ENCODE measurements around the gene SLC7A6.
"Not testable (repeated sequence)": the region's sequence is repeated elsewhere in the genome, so short reads cannot be mapped to it uniquely, and the experiment has no call there.

The SLC7A6 gene

GRCh38 chr16:68281368-68282063 lies 17.2 kb downstream of the SLC7A6 start:
- ATAC-seq, result peak; percentile 77
- DNase-seq, result no peak
- Mint-ChIP-seq H3K27me3 (no peaks in the 10 kb centered on the region), H3K9me3 (no peaks in the 10 kb centered on the region), H3K27ac (peak overlapping the region; percentile 27 to 79), H3K4me3 (peak overlapping the region; percentile 21 to 53), H3K4me1 (peaks cover 74% of the 10 kb centered on the region)

- no peak for DNase-seq
- no peaks in the 10 kb centered on the region for H3K9me3 Mint-ChIP-seq
- H3K4me3 Mint-ChIP-seq, result peak overlapping the region in 1 of 2 donors; percentile 53
Measured at GRCh38 chr16:68282064-68282452, 17.7 kb downstream of the SLC7A6 start.

GRCh38 chr16:68283346-68283745 lies 19.0 kb downstream of the SLC7A6 start:
- Mint-ChIP-seq H3K4me3 (peak overlapping the region; percentile 68 to 79), H3K27ac (peak overlapping the region; percentile 90 to 93), H3K9me3 (no peaks in the 10 kb centered on the region), H3K4me1 (peaks cover 91% of the 10 kb centered on the region), H3K27me3 (no peaks in the 10 kb centered on the region)
- no peak for DNase-seq
- no peak for ATAC-seq

More at GRCh38 chr16:68282064-68282452, 17.7 kb downstream of the SLC7A6 start:
- peaks cover 78% of the 10 kb centered on the region for H3K4me1 Mint-ChIP-seq
- no peaks in the 10 kb centered on the region for H3K27me3 Mint-ChIP-seq
- H3K27ac Mint-ChIP-seq, result peak overlapping the region; percentile 27 to 79
- no peak for ATAC-seq

DNA sequence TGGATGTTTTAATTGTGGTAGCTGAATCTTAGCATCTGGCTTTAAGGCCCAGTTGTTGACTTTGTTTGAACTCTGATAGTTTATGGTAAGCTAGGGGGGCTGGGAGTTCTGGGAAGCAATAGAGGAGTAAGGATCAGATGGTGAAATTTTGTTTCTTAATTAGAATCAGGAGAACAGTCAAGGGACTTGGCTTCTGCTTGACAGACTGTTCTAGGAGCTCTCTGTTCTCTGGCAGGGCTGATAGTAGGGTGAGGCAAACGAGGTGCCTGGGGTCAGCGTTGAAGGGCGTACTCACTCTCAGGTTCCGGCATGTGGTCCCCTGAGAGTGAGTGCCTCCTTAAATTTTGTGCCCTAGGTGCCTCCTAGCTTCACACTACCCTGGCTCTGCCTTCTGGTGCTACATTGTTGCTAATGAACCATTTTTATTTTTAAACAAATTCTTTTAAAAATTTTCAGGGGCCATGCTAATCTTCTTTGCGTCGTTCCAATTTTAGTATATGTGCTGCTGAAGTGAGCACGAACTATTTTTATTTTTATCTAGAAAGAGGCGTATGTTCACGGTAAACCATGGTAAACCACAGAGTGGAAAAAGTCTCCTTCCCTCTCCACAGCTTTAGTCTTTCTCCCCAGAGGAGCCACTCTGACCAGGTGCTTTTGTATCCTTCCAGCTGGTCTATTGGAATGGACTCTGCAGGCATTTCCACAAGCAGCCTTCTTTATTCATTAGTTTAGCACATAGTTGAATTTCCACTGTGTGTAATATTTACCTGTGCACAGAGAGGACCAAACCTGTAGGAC lies 19.7 kb downstream of the SLC7A6 start:
- DNase-seq (no peak), ATAC-seq (peak; percentile 61)
- Mint-ChIP-seq H3K27ac (peak overlapping the region; percentile 90 to 93), H3K9me3 (no peaks in the 10 kb centered on the region), H3K4me3 (peak overlapping the region; percentile 68 to 79), H3K4me1 (peaks cover 98% of the 10 kb centered on the region), H3K27me3 (no peaks in the 10 kb centered on the region)

- DNase-seq, result no peak
- H3K9me3 Mint-ChIP-seq, result no peaks in the 10 kb centered on the region
- H3K4me3 Mint-ChIP-seq, result peak overlapping the region; percentile 68 to 79
Measured at GRCh38 chr16:68284847-68285246, 20.5 kb downstream of the SLC7A6 start.

GRCh38 chr16:68285683-68286082 lies 21.4 kb downstream of the SLC7A6 start:
- Mint-ChIP-seq H3K27me3 (no peaks in the 10 kb centered on the region), H3K4me3 (peak overlapping the region; percentile 72 to 82), H3K4me1 (peaks cover 100% of the 10 kb centered on the region), H3K9me3 (no peaks in the 10 kb centered on the region), H3K27ac (peak overlapping the region; percentile 38 to 90)
- DNase-seq, result no peak
- ATAC-seq, result no peak

More at GRCh38 chr16:68284847-68285246, 20.5 kb downstream of the SLC7A6 start:
- no peak for ATAC-seq
- Mint-ChIP-seq H3K4me1 (peaks cover 98% of the 10 kb centered on the region), H3K27me3 (no peaks in the 10 kb centered on the region), H3K27ac (peak overlapping the region; percentile 49 to 90)

DNA sequence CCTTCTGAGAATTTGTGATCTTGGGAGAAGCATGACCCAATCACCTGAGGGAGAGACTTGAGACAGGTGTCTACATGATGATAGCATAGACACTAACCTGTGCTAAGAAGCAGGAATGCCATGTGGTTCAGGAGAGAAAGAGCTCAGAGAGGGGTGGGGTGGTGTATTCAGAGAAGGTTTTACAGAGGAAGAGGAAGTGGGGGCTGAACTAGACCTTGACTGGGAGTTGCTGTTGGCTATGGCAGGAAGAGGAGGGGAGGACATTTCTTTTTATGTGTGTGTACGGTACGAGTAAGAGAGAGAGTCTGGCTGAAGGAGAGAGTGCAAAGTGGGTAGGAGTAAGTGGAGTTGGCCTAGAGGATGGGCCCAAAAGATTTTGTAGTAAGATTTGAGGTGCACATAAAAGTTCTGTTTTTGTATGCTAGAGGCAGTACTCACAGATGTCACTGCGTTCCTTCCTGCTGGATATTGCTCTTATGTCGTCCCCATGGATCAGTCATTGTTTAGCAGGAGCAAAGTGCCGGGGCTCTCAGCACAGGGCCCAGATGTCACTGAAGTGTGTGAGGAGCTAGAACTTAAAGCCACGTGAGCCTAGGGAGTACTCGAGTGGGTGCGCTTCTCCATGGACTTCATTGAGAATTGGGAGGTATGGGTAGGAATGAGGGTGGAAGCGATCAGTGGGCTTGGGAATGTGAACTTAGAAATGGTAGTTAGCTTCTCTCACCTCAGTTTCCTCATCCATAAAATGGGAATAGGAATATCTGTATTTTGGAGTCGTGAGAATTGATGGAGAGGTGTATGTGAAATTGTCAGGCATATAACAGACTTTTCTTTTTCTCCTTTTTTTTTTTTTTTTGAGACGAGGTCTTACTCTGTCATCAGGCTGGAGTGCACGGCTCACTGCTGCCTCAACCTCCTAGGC lies 22.1 kb downstream of the SLC7A6 start:
- Mint-ChIP-seq H3K4me1 (peaks cover 100% of the 10 kb centered on the region), H3K27ac (peak overlapping the region; percentile 38 to 66), H3K4me3 (peak overlapping the region; percentile 72 to 82), H3K27me3 (no peaks in the 10 kb centered on the region), H3K9me3 (no peaks in the 10 kb centered on the region)
- peak; percentile 18 for ATAC-seq
- DNase-seq, result no peak

DNA sequence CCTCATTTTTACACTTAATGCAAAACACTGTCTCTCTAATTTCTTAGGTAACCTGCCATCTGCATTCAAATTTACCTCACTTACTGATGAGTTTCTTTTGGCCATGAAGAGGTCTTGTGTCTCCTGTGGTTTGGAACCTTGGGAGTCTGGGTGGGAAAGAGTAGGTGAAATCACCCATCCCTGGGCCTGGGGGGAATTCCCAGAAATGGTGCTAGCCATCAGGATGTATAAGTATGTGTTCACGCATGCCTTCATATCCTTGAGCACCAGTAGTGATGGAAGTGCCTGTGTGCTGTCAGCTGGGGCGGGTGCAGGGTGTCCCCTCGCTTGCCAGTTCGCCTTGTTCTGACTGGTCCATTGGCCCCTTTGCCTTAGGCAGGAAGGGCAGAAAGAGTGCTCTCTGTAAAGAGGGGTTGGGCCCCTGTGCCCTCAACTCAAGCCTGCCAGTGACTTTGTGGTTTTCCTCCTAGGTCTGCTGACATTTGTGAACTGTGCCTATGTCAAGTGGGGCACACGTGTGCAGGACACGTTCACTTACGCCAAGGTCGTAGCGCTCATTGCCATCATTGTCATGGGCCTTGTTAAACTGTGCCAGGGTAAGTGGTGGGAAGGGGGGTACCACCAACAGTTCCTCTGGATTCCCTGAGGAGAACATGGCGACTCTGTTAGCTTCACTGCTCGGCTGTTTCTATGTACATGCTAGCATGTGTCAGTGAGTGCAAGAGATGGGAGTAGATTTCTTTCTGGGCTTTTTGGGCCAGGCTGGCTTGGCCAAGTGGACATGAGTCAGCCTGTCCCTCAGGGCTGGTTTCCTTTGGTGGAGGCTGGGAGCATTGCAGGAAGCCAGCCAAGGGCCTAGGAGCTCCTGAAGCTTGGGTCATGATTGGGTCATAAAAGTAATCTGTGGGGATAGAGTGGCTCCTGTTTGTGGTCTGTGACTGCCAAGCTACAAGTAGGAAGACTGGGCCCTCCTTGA lies 23.2 kb downstream of the SLC7A6 start:
- Mint-ChIP-seq H3K27ac (peak overlapping the region; percentile 88 to 95), H3K9me3 (no peaks in the 10 kb centered on the region), H3K4me1 (peaks cover 100% of the 10 kb centered on the region), H3K4me3 (peak overlapping the region; percentile 64 to 72), H3K27me3 (no peaks in the 10 kb centered on the region)
- peak; percentile 48 for ATAC-seq
- peak in 1 of 2 donors; percentile 59 for DNase-seq

DNA sequence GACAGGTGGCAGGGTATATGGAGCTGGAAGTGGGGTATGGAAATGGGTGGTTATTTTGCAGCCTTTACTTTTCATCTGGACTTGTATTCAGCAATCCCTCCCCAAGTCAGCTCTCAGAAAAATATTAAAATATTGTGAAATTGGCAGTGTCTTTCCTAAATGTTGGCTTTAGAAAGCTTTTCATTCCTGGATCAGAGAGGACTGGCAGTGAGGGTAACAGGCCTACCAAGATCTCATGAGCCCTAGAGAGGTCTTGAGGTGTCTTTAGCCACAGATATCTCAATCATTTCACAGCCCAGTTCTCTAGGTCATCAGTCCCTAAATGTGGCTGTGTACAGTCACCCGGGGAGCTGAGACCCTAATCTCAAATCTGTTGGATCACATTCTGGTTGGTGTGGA lies 23.9 kb downstream of the SLC7A6 start:
- H3K27me3 Mint-ChIP-seq, result no peaks in the 10 kb centered on the region
- ATAC-seq, result no peak
- H3K4me3 Mint-ChIP-seq, result peak overlapping the region; percentile 24 to 64
- no peak for DNase-seq
- peak overlapping the region; percentile 92 to 95 for H3K27ac Mint-ChIP-seq
- no peaks in the 10 kb centered on the region for H3K9me3 Mint-ChIP-seq
- H3K4me1 Mint-ChIP-seq, result peaks cover 98% of the 10 kb centered on the region

DNA sequence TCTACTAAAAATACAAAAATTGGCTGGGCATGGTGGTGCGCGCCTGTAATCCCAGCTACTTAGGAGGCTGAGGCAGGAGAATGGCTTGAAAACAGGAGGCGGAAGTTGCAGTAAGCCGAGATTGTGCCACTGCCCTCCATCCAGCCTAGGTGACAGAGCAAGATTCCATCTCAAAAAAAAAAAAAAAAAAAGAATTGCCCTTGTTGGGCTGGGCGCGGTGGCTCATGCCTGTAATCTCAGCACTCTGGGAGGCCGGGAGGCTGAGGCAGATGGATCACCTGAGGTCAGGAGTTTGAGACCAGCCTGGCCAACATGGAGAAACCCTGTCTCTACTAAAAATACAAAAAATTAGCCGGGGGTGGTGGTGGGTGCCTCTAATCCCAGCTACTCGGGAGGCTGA lies 24.5 kb downstream of the SLC7A6 start:
- Mint-ChIP-seq H3K4me3 (peak overlapping the region in 1 of 2 donors; percentile 24), H3K4me1 (peaks cover 98% of the 10 kb centered on the region), H3K27ac (peak overlapping the region in 1 of 2 donors; percentile 92)
- not testable (repeated sequence) for DNase-seq, H3K27me3 Mint-ChIP-seq, ATAC-seq, H3K9me3 Mint-ChIP-seq

DNA sequence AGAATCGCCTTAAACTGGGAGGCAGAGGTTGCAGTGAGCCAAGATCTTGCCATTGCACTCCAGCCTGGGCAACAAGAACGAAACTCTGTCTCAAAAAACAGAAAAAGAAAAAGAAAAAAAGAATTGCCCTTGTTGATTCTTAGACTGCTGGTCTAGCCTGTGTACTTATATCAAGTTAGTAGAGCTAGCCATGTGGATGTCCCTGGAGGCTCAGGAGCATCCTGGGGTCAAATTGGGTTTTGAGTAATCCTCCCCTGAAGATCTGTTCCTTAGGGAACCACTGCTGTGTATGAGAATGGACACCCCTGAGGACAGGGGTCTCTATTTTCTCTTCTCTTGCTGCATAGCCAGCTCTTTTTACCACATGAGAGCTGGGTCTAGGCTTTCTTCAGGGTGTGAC lies 24.9 kb downstream of the SLC7A6 start:
- Mint-ChIP-seq H3K9me3 (no peaks in the 10 kb centered on the region), H3K4me3 (peak overlapping the region; percentile 24 to 44), H3K27ac (peak overlapping the region; percentile 86 to 92), H3K4me1 (peaks cover 98% of the 10 kb centered on the region), H3K27me3 (no peaks in the 10 kb centered on the region)
- ATAC-seq (no peak), DNase-seq (no peak)

DNA sequence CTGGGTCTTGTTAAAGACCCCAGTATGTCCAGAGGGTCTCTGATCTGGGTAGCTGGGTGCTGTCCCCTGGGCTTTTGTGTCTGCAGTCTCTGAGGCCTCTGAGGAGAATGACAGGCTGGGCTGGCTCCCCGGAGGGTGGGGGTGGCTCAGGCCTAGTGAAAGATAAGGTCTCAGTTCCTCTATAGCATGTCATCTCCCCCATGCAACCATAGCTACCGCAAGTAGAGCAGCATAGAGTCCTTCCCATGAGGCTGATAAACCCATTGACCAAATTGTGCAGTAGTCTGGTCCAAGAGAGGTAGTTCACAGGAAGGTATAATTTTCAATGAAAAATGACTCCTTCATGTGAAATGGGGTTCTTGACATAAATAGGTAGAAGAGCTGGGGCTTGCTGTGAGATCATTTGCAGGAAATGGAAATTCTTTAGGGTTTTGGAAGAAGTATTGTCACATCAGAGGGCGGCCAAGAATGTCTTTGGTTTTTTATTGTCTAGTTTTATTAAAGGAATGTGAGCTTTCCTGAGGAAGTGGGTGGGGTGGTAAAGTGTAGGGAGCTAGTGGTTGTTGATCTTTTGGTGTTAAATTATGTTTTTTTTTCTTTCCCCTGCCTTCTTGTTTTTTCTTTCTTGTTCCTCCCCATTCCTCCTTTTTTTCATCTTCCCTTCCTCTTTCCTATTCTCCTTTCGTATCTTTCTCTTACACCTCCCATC lies 25.4 kb downstream of the SLC7A6 start:
- Mint-ChIP-seq H3K4me3 (peak overlapping the region; percentile 24 to 44), H3K27ac (peak overlapping the region; percentile 86 to 92), H3K4me1 (peaks cover 98% of the 10 kb centered on the region), H3K9me3 (no peaks in the 10 kb centered on the region), H3K27me3 (no peaks in the 10 kb centered on the region)
- ATAC-seq, result peak; percentile 95
- peak; percentile 62 to 80 for DNase-seq

- no peaks in the 10 kb centered on the region for H3K27me3 Mint-ChIP-seq
- peaks cover 91% of the 10 kb centered on the region for H3K4me1 Mint-ChIP-seq
- peak overlapping the region; percentile 24 to 44 for H3K4me3 Mint-ChIP-seq
- H3K27ac Mint-ChIP-seq, result peak overlapping the region; percentile 20 to 92
- ATAC-seq (no peak), DNase-seq (no peak)
- H3K9me3 Mint-ChIP-seq, result no peaks in the 10 kb centered on the region
Measured at GRCh38 chr16:68290450-68290849, 26.1 kb downstream of the SLC7A6 start.

DNA sequence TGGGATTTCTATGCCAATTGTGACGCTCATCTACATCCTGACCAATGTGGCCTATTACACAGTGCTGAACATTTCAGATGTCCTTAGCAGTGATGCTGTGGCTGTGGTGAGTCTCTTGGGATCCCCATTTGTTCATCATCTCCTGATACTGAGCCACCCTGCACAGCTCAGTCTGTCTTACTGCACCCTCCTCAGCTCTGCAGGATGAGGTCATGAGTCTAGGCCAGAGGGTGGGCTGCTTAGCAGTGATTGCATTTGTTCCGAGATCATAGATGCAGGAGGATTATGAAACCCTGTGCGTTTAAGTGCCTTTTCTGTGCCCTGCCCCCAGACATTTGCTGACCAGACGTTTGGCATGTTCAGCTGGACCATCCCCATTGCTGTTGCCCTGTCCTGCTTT lies 26.9 kb downstream of the SLC7A6 start:
- no peak for DNase-seq
- Mint-ChIP-seq H3K27ac (peak overlapping the region; percentile 14 to 92), H3K4me1 (peaks cover 89% of the 10 kb centered on the region), H3K9me3 (no peaks in the 10 kb centered on the region), H3K27me3 (no peaks in the 10 kb centered on the region), H3K4me3 (peak overlapping the region; percentile 30 to 46)
- no peak for ATAC-seq
